ENCODE measurements around the gene TAF4B.
A peak's percentile ranks its signal among the peaks of the same experiment; 100 is the strongest.
"Not testable (repeated sequence)": the region's sequence is repeated elsewhere in the genome, so short reads cannot be mapped to it uniquely, and the experiment has no call there.

Gene TAF4B

DNA sequence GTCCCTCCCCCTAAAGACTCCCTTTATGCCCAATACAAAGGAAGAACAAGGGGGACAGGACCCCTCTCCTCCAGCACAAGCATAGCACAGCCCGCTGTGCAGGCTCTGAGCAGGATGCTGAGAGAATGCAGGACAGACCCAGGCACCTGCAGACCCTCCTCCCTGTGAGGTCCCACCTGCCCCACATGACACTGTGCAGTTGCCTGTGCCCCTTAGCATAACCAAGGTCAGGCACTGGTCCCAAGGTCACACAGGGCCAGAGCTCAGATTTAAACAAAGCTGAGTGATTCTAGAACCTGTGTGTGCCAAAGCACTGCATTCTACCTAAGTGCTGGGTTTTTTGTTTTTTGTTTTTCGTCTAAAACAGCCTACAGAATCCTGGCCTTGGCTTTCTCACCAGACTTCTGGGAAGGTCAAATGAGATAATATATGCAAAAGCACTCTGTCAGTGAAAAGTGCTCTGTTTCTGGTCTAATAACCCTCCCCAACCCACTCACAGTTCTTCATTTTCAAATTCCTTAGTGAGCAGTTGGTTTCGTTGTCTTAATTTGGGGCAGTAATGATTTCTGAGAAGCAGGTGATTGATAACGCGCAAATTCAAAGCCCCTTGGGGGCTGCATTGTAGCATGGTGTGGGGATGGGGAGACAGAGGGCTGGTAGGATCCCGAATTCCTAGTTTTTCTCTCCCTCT, 196.4 kb downstream of the TAF4B start:
- no peak for DNase-seq

GRCh38 chr18:26424428-26425147, 198.3 kb downstream of the TAF4B start:
- no peak for DNase-seq

- DNase-seq, result peak in 1 of 56 donors; percentile 9
Observed at GRCh38 chr18:26425148-26425531, 198.9 kb downstream of the TAF4B start.

DNA sequence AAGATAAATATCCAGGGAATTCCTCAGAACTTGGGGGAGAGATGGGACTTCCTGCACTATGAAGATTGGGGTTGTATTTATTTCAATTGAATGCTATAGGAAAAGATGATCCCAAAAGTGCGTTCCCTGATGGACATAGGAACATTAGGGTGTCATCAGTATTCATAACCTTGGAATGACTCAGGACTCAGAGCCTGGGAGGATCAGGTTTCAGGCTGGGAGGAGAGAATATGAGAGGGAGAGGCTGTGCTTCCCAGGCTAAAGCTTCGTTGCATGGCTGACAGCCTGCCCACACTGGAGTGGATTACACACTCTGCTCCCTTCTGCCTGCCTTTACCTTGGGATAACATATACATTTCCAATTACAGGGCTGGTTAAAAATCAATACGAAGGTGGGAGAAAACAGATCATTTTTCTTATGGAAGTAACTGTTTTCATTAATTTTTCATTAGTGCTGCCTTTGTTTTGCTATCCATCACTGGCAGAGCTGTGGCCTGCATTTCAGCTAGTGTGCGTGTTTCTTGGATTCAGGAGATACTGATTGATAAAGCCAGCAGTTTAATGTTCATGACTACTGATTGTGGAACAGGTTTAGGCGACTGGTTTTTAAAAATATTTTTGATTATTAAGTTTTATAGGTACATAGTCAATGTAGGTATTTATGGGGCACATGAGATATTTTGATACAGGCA, 203.4 kb downstream of the TAF4B start:
- no peak for DNase-seq

GRCh38 chr18:26432651-26433424, 206.6 kb downstream of the TAF4B start:
- no peak for DNase-seq

DNA sequence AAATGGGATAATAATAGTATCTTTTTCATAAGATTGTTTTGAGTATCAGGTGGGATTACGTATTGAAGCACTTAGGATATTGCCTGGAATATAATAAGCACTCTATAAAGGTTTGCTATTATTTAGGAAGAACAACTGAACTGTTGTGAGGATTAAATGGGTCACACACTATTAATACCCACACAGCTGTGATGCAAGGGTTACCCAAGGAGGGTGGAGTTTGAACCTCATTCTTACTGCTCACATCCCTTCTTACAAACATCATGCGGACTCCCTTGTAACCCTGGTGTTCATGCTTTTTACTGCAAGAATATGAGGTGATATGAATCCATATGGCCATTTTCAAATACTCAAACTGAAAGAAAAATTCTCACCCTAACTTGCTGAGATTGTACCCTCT, 208.6 kb downstream of the TAF4B start:
- no peak for DNase-seq

DNA sequence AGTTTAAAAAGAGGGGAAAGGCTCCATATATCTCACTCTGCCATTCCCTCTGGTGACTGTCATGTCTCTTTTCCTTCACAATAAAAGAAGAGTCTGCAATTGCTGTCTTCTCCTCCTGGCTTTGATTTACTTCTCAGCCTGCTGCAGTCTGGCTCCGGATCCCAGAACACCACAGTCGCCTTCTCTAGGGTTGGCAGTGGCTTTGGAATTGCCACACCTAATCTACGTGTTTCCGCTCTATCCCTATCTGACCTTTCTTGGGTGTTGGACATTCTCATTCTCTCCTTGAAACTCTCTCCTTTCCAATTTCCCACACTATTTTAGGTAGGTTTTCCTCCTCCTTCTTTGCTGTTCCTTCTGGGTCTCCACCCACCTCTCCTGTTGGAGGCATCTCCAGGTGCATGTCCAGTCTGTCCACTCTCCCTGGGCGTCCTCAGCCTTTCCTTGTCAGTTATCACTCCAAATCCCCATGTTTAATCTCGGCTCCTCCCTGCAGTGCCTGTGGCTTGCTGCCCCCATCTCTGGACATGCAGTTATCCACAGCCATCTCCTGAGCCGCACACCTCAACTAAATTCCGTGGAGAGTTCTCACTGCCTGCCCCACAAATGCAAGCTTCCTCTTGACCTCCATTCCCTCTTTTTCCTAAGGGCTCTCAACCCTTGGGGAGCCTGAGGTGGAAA, 209.3 kb downstream of the TAF4B start:
- DNase-seq, result no peak

DNA sequence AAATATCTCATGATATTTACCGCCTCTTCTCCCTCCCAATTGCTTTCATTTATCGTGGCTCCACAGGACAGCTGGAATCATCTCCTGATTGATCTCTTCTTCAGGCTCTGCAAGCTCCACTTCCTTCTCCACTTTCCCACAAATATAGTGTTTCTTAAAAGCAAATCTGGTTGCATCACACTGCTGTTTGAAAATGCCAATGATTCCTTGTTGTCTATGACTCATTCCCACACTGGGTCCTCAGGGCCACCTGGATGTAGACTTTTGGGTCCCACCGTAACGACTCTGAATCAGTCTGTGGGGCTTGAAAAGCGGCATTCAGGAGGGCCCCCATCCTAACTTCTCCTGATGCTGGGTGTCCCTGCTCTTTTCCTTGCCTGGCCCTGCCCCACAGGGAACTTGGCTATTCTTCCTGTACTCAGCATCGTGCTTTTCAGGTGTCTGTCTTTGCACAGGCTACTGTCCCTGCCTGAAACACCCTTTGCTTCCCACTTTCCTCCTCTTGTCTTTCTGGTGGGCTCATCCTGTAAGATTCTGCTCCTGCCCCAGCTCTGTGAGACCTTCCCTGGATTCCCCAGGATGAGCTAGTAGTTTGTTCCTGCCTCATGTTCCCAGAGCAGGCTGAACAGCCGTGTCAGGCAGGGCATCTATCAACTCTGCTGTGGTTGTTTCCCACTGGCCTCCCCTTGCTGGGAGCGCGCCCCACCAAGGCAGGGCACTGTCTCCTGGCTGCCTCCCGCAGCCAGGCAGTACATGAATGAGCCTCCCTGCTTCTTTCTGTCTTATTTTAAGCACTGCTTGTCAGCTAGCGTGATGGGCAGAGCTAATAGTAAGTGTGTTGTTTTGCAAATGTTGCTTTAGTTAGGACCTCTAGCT, 210.2 kb downstream of the TAF4B start:
- DNase-seq, result no peak

DNA sequence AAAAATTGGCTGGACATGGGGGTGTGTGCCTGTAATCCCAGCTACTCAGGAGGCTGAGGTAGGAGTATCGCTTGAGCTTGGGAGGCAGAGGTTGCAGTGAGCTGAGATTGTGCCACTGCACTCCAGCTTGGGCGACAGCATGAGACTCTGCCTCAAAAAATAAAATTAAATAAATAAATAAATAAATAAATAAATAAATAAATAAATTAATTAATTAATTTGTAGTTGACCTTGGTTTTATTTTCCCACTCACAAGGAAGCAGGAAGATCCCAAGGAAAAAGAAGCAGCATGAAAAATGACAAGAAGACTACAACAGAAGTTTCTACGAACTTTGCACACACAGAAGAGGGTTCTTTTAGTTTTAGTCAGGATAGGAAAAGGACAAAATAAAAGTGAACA, 211.4 kb downstream of the TAF4B start:
- DNase-seq, result not testable (repeated sequence)

- no peak for DNase-seq
Observed at GRCh38 chr18:26438980-26439379, 212.7 kb downstream of the TAF4B start.

- DNase-seq, result no peak
Observed at GRCh38 chr18:26439537-26439936, 213.3 kb downstream of the TAF4B start.

GRCh38 chr18:26440644-26441043, 214.4 kb downstream of the TAF4B start:
- DNase-seq, result no peak
